Ishikawa (cell line): ENCODE data around the gene ZNF606.

Experiments used
- CEBPB ChIP-seq: IDR thresholded peaks from 2 replicates; pipeline ENCODE4 v1.6.1; 2012
- CREB1 ChIP-seq: IDR thresholded peaks from 2 replicates; pipeline ENCODE4 v1.6.1; 2012; ENCODE audit warnings: low read depth
- EGR1 ChIP-seq: IDR thresholded peaks from 2 replicates; pipeline ENCODE4 v1.6.1; 2012
- EP300 ChIP-seq: IDR thresholded peaks from 2 replicates; pipeline ENCODE4 v1.6.1; 2012; ENCODE audit warnings: borderline replicate concordance
- FOXM1 ChIP-seq: IDR thresholded peaks from 2 replicates; pipeline ENCODE4 v1.6.1; 2012; ENCODE audit warnings: low read depth, borderline replicate concordance
- NFIC ChIP-seq: IDR thresholded peaks from 2 replicates; pipeline ENCODE4 v1.6.1; 2012
- RAD21 ChIP-seq: IDR thresholded peaks from 2 replicates; pipeline ENCODE4 v1.6.1; 2012; ENCODE audit warnings: low read depth
- TAF1 ChIP-seq: IDR thresholded peaks from 2 replicates; pipeline ENCODE4 v1.6.1; 2012; ENCODE audit warnings: low read depth, mild to moderate bottlenecking
- TCF12 ChIP-seq: IDR thresholded peaks from 2 replicates; pipeline ENCODE4 v1.6.1; 2012; ENCODE audit warnings: low read depth
- TEAD4 ChIP-seq: IDR thresholded peaks from 2 replicates; pipeline ENCODE4 v1.6.1; 2012
- YY1 ChIP-seq: IDR thresholded peaks from 2 replicates; pipeline ENCODE4 v1.6.1; 2012; ENCODE audit warnings: low read depth
- ZBTB7A ChIP-seq: IDR thresholded peaks from 2 replicates; pipeline ENCODE4 v1.6.1; 2012; ENCODE audit warnings: low read depth
- TF ChIP-seq, protein P1 (sequence below): IDR thresholded peaks from 2 replicates; pipeline ENCODE4 v1.6.1; 2012
- TF ChIP-seq, protein P2 (sequence below): IDR thresholded peaks from 2 replicates; pipeline ENCODE4 v1.6.1; 2012; ENCODE audit warnings: low read depth, mild to moderate bottlenecking
- TF ChIP-seq, protein P3 (sequence below): IDR thresholded peaks from 2 replicates; pipeline ENCODE4 v1.6.1; 2012

ZNF606 gene

DNA sequence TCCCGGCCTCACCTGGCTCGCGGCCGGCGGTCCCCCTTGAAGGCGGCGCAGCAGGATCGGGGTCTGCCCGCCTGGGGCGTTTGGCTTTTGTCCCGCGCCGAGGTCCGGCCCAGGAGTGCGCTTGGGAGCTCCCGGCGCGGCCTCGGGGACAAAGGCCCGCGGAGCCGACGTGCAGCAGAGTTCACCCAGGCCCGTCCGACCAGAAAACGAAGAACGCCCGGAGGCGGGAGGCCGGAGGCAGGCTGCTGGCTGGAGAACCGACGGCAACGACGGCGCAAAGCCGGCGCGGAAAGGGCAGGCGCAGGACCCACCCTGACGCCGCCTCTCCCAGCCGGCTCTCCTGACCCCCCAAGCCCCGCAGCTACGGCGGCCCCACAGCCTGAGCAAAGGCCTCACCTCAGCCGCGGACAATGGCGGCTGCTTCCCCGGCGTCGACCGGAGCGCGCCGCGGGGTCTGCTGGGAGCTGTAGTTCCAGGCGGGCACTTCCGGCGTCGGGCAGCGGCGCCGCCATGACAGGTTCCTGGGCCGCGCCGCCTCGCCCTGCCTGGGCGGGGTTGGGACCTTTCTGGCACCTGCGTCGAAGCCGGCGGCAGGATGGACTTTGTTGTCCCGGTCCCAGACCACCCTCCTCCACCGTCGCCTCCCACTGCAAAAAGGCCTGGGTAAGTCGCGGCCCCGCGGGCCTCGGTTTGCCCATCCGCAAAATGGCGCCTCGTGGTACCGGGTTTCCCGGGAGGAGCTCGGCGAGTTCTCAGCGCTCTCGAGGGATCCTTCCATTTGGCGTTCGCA lies at the start of gene ZNF606:
Gene ZNF606, minus strand, starts transcription at position 437 of the 790 bp plus-strand sequence. CDS start 1,501 bp downstream, outside the sequence.
- TF ChIP-seq, protein P1, sequence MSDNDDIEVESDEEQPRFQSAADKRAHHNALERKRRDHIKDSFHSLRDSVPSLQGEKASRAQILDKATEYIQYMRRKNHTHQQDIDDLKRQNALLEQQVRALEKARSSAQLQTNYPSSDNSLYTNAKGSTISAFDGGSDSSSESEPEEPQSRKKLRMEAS: no peak; the same call in none of the 2 replicates
- TF ChIP-seq TAF1 (peak; percentile 67), YY1 (peak; percentile 96), TCF12 (peak; percentile 56; the same call in 1 of the 2 replicates), CREB1 (peak; percentile 49; the same call in 1 of the 2 replicates)
- TF ChIP-seq, protein P2, sequence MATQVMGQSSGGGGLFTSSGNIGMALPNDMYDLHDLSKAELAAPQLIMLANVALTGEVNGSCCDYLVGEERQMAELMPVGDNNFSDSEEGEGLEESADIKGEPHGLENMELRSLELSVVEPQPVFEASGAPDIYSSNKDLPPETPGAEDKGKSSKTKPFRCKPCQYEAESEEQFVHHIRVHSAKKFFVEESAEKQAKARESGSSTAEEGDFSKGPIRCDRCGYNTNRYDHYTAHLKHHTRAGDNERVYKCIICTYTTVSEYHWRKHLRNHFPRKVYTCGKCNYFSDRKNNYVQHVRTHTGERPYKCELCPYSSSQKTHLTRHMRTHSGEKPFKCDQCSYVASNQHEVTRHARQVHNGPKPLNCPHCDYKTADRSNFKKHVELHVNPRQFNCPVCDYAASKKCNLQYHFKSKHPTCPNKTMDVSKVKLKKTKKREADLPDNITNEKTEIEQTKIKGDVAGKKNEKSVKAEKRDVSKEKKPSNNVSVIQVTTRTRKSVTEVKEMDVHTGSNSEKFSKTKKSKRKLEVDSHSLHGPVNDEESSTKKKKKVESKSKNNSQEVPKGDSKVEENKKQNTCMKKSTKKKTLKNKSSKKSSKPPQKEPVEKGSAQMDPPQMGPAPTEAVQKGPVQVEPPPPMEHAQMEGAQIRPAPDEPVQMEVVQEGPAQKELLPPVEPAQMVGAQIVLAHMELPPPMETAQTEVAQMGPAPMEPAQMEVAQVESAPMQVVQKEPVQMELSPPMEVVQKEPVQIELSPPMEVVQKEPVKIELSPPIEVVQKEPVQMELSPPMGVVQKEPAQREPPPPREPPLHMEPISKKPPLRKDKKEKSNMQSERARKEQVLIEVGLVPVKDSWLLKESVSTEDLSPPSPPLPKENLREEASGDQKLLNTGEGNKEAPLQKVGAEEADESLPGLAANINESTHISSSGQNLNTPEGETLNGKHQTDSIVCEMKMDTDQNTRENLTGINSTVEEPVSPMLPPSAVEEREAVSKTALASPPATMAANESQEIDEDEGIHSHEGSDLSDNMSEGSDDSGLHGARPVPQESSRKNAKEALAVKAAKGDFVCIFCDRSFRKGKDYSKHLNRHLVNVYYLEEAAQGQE: no peak

DNA sequence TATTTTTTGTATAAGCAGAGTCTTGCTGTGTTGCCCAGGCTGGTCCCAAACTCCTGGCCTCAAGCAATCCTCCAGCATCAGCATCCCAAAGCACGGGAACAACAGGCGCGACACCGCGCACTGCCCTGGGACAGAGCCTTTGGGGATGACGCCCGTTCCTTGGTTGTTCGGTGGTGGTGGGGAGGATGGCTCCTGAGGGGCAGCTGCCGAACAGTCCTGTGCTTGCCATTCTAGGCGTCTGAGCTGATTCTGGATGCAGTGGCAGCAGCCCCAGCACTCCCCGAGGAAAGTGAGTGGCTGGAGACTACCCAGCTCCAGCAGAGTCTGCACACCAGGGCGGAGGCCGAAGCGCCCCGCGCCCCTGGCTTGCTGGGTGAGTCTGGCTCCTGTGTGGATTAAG lies 49.6 kb upstream of the ZNF606 start:
- TF ChIP-seq TEAD4: no peak
- TF ChIP-seq FOXM1: no peak
- no peak for TF ChIP-seq NFIC
- no peak for TF ChIP-seq TCF12
- no peak for TF ChIP-seq TAF1

DNA sequence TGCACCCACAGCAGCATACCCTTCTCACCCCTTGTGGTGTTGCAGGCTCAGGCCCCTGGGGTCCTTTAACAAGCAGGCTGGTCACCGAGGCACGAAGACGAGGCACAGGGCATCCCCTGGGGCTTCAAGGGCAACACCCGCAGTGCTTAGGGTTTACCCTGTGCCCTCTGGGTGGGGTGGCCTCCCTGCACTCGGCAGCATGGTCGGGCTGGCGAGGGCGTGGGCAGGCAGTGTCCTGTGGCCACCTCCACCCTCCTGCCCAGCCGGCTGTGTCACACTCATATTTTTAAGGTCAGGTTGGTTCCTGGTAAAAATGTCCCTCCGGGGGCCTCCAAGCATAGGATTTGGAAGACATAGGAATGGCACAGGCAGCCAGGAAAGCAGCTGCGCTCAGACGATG lies 45.1 kb upstream of the ZNF606 start:
- no peak for TF ChIP-seq TEAD4
- TF ChIP-seq CEBPB: no peak
- TF ChIP-seq FOXM1: no peak
- TF ChIP-seq EGR1: no peak
- TF ChIP-seq, protein P3, sequence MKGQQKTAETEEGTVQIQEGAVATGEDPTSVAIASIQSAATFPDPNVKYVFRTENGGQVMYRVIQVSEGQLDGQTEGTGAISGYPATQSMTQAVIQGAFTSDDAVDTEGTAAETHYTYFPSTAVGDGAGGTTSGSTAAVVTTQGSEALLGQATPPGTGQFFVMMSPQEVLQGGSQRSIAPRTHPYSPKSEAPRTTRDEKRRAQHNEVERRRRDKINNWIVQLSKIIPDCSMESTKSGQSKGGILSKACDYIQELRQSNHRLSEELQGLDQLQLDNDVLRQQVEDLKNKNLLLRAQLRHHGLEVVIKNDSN: no peak
- no peak for TF ChIP-seq TAF1
- TF ChIP-seq TCF12: no peak
- TF ChIP-seq RAD21: no peak
- no peak for TF ChIP-seq NFIC
- TF ChIP-seq YY1: no peak
- TF ChIP-seq, protein P2: no peak
- TF ChIP-seq CREB1: no peak
- TF ChIP-seq, protein P1: no peak
- TF ChIP-seq ZBTB7A: no peak
- TF ChIP-seq EP300: no peak

DNA sequence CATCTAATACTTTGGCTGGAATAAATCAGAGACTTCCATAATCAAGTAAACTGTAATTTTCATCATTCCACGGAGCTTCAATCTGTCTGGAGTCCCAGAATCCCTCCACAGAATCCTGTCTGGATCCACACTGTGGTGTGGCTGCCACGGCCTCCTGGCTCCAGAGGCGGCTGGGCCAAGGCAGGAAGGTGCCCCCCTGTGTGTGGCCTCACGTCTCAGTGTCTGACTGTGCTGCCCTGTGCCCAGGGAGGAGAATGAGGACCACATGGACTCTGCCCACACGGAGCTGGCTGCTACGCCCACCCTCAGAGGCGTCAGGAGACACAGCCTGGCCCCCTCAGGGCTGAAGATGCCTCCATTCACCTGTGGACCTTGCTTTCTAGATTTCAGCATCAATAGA lies 44.2 kb upstream of the ZNF606 start:
- TF ChIP-seq CEBPB (no peak), EP300 (no peak), CREB1 (no peak), TCF12 (no peak), TEAD4 (no peak), ZBTB7A (no peak), TAF1 (no peak), NFIC (no peak), EGR1 (no peak), RAD21 (no peak), FOXM1 (no peak), YY1 (no peak)
- TF ChIP-seq, protein P2: no peak
- TF ChIP-seq, protein P1: no peak
- TF ChIP-seq, protein P3: no peak
